Stimulated activated CD4-positive, alpha-beta T cell treated with anti-CD3 and anti-CD28 coated beads, TNF-alpha, amount 100 ng/mL, for 24 hours (primary cell): ENCODE measurements around the gene SLCO1A2.

Experiments used
- DNase-seq, 3 experiments: peaks; one replicate each; pipeline ENCODE4 v3.0.0-alpha.2; 2020; ENCODE audit warnings: low read depth in 3 of 3

The SLCO1A2 gene

GRCh38 chr12:21219206-21219605 is 115.5 kb downstream of the SLCO1A2 start:
- no peak for DNase-seq
